Activated CD4-positive, alpha-beta T cell treated with anti-CD3 and anti-CD28 coated beads, Interleukin-2, amount 50 U/mL, for 16 hours (primary cell): Measurements from ENCODE around the gene SMOC2.

Experiments used
- DNase-seq: peaks from one replicate; pipeline ENCODE4 v3.0.0-alpha.2; 2020

Gene SMOC2

GRCh38 chr6:168581706-168582105 is 140.7 kb downstream of the SMOC2 start:
- DNase-seq = no peak

- no peak for DNase-seq
Measured at GRCh38 chr6:168582571-168582981, 141.6 kb downstream of the SMOC2 start.

GRCh38 chr6:168583126-168583525 is 142.1 kb downstream of the SMOC2 start:
- no peak for DNase-seq

- DNase-seq = no peak
Measured at GRCh38 chr6:168583821-168584220, 142.8 kb downstream of the SMOC2 start.

GRCh38 chr6:168584249-168584648 is 143.3 kb downstream of the SMOC2 start:
- no peak for DNase-seq

GRCh38 chr6:168584671-168585070 is 143.7 kb downstream of the SMOC2 start:
- no peak for DNase-seq

- DNase-seq = no peak
Measured at GRCh38 chr6:168585441-168585840, 144.5 kb downstream of the SMOC2 start.

GRCh38 chr6:168589275-168589674 is 148.3 kb downstream of the SMOC2 start:
- DNase-seq = no peak

GRCh38 chr6:168590406-168590805 is 149.4 kb downstream of the SMOC2 start:
- no peak for DNase-seq

- DNase-seq = no peak
Measured at GRCh38 chr6:168596344-168596743, 155.4 kb downstream of the SMOC2 start.

GRCh38 chr6:168597471-168597875 is 156.5 kb downstream of the SMOC2 start:
- no peak for DNase-seq

- no peak for DNase-seq
Measured at GRCh38 chr6:168598251-168599117, 157.5 kb downstream of the SMOC2 start.

- DNase-seq = no peak
Measured at GRCh38 chr6:168599118-168599494, 158.1 kb downstream of the SMOC2 start.

- no peak for DNase-seq
Measured at GRCh38 chr6:168599769-168600330, 158.9 kb downstream of the SMOC2 start.

- no peak for DNase-seq
Measured at GRCh38 chr6:168600381-168600780, 159.4 kb downstream of the SMOC2 start.

- DNase-seq = no peak
Measured at GRCh38 chr6:168601111-168601510, 160.1 kb downstream of the SMOC2 start.

GRCh38 chr6:168601546-168601945 is 160.6 kb downstream of the SMOC2 start:
- no peak for DNase-seq

- DNase-seq = no peak
Measured at GRCh38 chr6:168602576-168602975, 161.6 kb downstream of the SMOC2 start.

GRCh38 chr6:168603234-168603633 is 162.2 kb downstream of the SMOC2 start:
- DNase-seq = no peak

GRCh38 chr6:168605964-168606363 is 165.0 kb downstream of the SMOC2 start:
- no peak for DNase-seq

- no peak for DNase-seq
Measured at GRCh38 chr6:168606722-168607121, 165.7 kb downstream of the SMOC2 start.

- DNase-seq = no peak
Measured at GRCh38 chr6:168607272-168608112, 166.5 kb downstream of the SMOC2 start.

GRCh38 chr6:168608113-168608400 is 167.1 kb downstream of the SMOC2 start:
- DNase-seq = no peak
